Tibial nerve (tissue), 4 donors: ENCODE measurements around the gene PGM5. TPM values are rescaled to one million over a fixed set of nuclear protein-coding genes. Genes with fewer than 3 reads are reported as not detected.

ENCODE experiments used
- DNase-seq, 2 donors: peaks; one replicate each; pipeline ENCODE4 v3.0.0-alpha.2; 2019; ENCODE audit warnings: low spot score in 2 of 2
- H3K27ac ChIP-seq, 4 donors: fragments of 200-600 bp; sonication (generic) in 3 of 4; one replicate each; pipeline ENCODE4 v1.5.1; 2017 to 2019; ENCODE audit warnings: mild to moderate bottlenecking in 1 of 4
- H3K27me3 ChIP-seq, 2 donors: fragments of 200-600 bp; sonication (generic) in 1 of 2; one replicate each; pipeline versions ENCODE4 v1.5.1 to v1.6.0; 2017 to 2019
- H3K36me3 ChIP-seq, 3 donors: fragments of 200-600 bp; sonication (generic); one replicate each; pipeline ENCODE4 v1.5.1; 2018 to 2019
- H3K4me1 ChIP-seq, 4 donors: fragments of 200-600 bp; sonication (generic) in 3 of 4; one replicate each; pipeline ENCODE4 v1.5.1; 2017 to 2019
- H3K4me3 ChIP-seq, 4 donors: fragments of 200-600 bp; sonication (generic) in 3 of 4; one replicate each; pipeline ENCODE4 v1.5.1; 2017 to 2019; ENCODE audit warnings: mild to moderate bottlenecking in 1 of 4, moderate library complexity in 1 of 4
- H3K9me3 ChIP-seq, 4 donors: fragments of 200-600 bp; sonication (generic) in 3 of 4; one replicate each; pipeline ENCODE4 v1.5.1; 2017 to 2019
- EP300 ChIP-seq, 2 donors: sonication (generic); formaldehyde crosslinking; IDR thresholded peaks; one replicate each; pipeline ENCODE4 v1.6.1; 2017; ENCODE audit warnings: antibody characterized with exemption in 2 of 2, mild to moderate bottlenecking in 1 of 2
- POLR2A ChIP-seq, 2 donors: fragments of 450-650 bp; IDR thresholded peaks; one replicate each; pipeline ENCODE4 v1.6.1; 2017; ENCODE audit warnings: antibody characterized with exemption in 2 of 2, mild to moderate bottlenecking in 2 of 2, moderate library complexity in 2 of 2
- WGBS, 2 donors: methylation state at CpG; one replicate each; pipeline ENCODE4 v1.1.5; 2018; 5-methylcytosine and 5-hydroxymethylcytosine counted together
- total RNA-seq, 4 donors: library from RNA; depleted of rRNA; stranded (reverse); fragments of >200 nt; gene quantifications; one replicate each; pipeline ENCODE4 v1.1.0, GENCODE V29; 2016
- TF ChIP-seq, protein P1 (sequence below), 5 experiments: fragments of 200-600 bp in 3 of 5; fragments of 450-650 bp in 2 of 5; sonication (generic) in 3 of 5; IDR thresholded peaks; one replicate each; pipeline ENCODE4 v1.5.1; 2016 to 2019; ENCODE audit warnings: antibody characterized with exemption in 5 of 5, mild to moderate bottlenecking in 3 of 5, moderate library complexity in 2 of 5

The PGM5 gene
- total RNA-seq, 4 donors from 2014 or later = 20.1 to 43.1 (median 27.0) TPM

DNA sequence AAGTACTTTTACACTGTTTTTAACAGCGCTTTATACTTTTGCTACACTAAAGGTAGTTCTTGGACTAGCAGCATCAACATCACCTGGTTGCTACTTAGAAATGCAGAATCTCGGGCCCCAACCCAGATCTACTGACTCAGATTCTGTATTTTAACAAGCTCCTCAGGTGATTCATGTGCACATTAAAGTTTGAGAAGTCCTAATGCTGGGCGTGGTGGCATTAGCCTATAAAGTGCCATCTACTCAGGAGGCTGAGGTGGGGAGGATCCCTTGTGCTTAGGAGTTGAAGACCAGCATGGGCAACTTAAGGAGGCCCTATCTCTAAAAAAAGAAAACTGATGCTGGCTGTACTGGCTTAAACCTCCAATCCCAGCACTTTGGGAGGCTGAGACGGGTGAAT is 157.6 kb downstream of the PGM5 start:
- H3K36me3 ChIP-seq = peaks cover 0 to 5% (median 0%) of the 10 kb centered on the region in 3 donors
- no peak for DNase-seq
- H3K4me3 ChIP-seq = no peak overlapping the region
- no peak overlapping the region for H3K27ac ChIP-seq
- WGBS, 2 donors = 96 to 97% methylated on average over 4 of the region's 4 CpGs
- TF ChIP-seq POLR2A (IDR thresholded peaks at IDR 0.05) (no peak), EP300 (IDR thresholded peaks at IDR 0.05) (no peak)
- TF ChIP-seq, protein P1, sequence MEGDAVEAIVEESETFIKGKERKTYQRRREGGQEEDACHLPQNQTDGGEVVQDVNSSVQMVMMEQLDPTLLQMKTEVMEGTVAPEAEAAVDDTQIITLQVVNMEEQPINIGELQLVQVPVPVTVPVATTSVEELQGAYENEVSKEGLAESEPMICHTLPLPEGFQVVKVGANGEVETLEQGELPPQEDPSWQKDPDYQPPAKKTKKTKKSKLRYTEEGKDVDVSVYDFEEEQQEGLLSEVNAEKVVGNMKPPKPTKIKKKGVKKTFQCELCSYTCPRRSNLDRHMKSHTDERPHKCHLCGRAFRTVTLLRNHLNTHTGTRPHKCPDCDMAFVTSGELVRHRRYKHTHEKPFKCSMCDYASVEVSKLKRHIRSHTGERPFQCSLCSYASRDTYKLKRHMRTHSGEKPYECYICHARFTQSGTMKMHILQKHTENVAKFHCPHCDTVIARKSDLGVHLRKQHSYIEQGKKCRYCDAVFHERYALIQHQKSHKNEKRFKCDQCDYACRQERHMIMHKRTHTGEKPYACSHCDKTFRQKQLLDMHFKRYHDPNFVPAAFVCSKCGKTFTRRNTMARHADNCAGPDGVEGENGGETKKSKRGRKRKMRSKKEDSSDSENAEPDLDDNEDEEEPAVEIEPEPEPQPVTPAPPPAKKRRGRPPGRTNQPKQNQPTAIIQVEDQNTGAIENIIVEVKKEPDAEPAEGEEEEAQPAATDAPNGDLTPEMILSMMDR (IDR thresholded peaks at IDR 0.05) = no peak
- no peaks in the 10 kb centered on the region for H3K4me1 ChIP-seq
- H3K9me3 ChIP-seq = peaks cover 0 to 5% (median 0%) of the 10 kb centered on the region in 4 donors
- H3K27me3 ChIP-seq = no peaks in the 10 kb centered on the region

DNA sequence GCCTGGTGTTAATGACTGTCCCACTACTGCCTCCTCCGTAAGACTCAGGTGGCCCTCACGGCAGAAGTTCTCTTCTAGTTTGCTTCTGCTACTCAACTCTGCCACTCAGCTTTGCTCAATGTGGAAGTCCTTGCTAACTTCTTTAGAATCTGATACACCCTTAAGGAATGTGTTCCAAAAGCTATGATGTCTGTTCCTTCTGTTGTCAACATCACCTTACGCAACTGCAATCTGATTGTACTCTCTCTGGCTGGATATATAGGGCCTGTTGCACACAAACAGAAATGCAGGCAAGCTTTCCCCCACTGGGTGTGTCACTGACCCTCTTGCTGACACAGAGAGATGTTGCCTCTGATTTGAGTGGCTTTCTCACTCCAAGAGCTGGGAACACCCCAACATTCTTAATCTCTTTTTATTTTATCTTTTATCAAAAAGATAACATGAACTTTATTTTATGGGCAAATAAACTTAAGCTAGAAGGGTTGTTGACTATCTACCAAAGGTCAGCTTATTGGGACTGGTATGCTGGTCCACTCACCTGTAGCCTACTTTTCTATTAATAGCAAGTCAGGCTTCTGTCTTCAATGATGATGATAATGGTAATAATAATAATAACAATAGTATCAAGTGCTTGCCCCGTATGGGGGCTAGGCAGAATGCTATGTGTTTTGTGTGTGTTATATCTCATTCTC is 159.1 kb downstream of the PGM5 start:
- H3K4me3 ChIP-seq = no peak overlapping the region
- peaks cover 0 to 5% (median 0%) of the 10 kb centered on the region in 3 donors for H3K36me3 ChIP-seq
- no peaks in the 10 kb centered on the region for H3K4me1 ChIP-seq
- TF ChIP-seq POLR2A (IDR thresholded peaks at IDR 0.05) (no peak), EP300 (IDR thresholded peaks at IDR 0.05) (peak in 1 of 2 donors; percentile 48)
- peaks cover 0 to 5% (median 0%) of the 10 kb centered on the region in 4 donors for H3K9me3 ChIP-seq
- no peak for DNase-seq
- H3K27ac ChIP-seq = no peak overlapping the region
- no peaks in the 10 kb centered on the region for H3K27me3 ChIP-seq
- WGBS, 2 donors = 87 to 90% methylated on average over 4 of the region's 4 CpGs

DNA sequence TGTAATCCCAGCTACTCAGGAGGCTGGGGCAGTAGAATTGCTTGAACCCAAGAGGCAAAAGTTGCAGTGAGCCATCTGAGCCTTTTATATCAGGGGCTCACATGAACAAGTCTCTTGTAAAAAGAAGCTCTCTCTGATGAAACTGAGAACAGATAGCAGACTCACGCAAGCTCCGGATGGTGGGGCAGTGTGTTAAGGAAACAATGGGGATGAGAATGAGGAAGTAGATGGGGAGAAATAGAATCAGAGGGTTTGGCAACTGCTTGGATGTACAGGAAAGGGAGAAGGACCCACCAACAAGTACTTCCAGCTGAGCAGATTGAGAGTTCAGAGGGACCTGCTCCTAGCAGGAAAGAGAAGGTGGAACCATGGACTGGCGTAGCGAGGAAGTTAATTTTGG is 165.7 kb downstream of the PGM5 start:
- DNase-seq = peak in 1 of 2 donors; percentile 15
- 48 to 60% methylated on average over 4 of the region's 4 CpGs for WGBS, 2 donors
- TF ChIP-seq POLR2A (IDR thresholded peaks at IDR 0.05) (no peak), EP300 (IDR thresholded peaks at IDR 0.05) (no peak)
- TF ChIP-seq, protein P1 (IDR thresholded peaks at IDR 0.05) = no peak
- peaks cover 0 to 5% (median 0%) of the 10 kb centered on the region in 3 donors for H3K36me3 ChIP-seq
- H3K4me1 ChIP-seq = no peaks in the 10 kb centered on the region
- H3K27me3 ChIP-seq = no peaks in the 10 kb centered on the region
- no peak overlapping the region for H3K4me3 ChIP-seq
- no peak overlapping the region for H3K27ac ChIP-seq
- H3K9me3 ChIP-seq = peaks cover 0 to 5% (median 0%) of the 10 kb centered on the region in 4 donors

DNA sequence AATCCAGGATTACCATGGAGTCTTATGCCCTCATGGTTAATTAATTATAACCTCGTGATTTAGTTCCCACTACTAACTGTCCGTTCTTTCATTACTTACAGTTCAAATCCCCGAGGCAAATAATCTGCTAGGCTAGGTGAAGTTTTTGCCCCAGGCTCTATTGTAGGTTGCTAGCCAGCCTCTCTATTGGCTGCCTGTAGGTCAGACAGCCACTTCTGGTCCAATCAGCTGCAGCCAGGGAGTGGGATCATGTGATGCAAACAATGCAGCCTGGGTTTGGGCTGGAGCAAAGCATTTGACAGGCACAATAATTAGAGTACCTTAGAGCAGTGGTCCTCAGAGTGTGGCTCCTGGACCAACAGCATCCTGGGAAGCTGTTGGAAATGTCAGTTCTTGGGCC is 166.5 kb downstream of the PGM5 start:
- TF ChIP-seq EP300 (IDR thresholded peaks at IDR 0.05) (no peak), POLR2A (IDR thresholded peaks at IDR 0.05) (no peak)
- TF ChIP-seq, protein P1 (IDR thresholded peaks at IDR 0.05) = no peak
- Histone ChIP-seq H3K36me3 (peaks cover 0 to 3% (median 0%) of the 10 kb centered on the region in 3 donors), H3K27me3 (no peaks in the 10 kb centered on the region), H3K4me1 (no peaks in the 10 kb centered on the region), H3K4me3 (no peak overlapping the region), H3K27ac (no peak overlapping the region), H3K9me3 (peaks cover 0 to 3% (median 0%) of the 10 kb centered on the region in 4 donors)
- WGBS, 2 donors = 84 to 89% methylated on average over 3 of the region's 3 CpGs
- no peak for DNase-seq

DNA sequence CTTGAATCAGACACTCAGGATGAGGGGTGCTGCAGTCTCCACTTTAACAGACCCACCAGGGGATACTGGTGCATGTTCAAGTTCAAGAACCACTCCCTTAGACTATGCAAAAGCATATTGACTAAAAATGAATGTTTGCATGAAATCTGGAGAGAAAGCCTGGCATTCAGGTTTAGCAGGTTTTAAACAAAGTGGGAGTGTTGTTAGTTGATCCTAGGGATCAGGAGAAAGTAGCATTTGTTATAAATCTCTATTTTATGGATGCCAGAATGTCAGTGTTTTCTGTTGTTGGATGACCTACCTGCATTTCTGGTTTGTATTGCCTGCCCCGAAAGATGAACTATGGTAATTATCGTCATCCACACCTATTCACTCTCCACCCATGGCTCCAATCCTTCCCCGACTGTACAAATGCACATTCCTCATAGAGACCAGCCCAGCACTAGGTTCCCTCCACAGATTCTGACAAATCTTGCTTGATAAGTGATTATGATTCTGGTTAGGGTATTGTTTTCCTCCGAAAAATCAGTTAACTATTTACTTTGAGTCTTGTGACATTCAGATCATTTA is 167.0 kb downstream of the PGM5 start:
- Histone ChIP-seq H3K36me3 (no peaks in the 10 kb centered on the region), H3K4me3 (no peak overlapping the region), H3K27ac (no peak overlapping the region), H3K4me1 (no peaks in the 10 kb centered on the region), H3K27me3 (no peaks in the 10 kb centered on the region), H3K9me3 (no peaks in the 10 kb centered on the region)
- no peak for TF ChIP-seq POLR2A (IDR thresholded peaks at IDR 0.05)
- no peak for TF ChIP-seq EP300 (IDR thresholded peaks at IDR 0.05)
- TF ChIP-seq, protein P1 (IDR thresholded peaks at IDR 0.05) = no peak
- WGBS, 2 donors = 85 to 91% methylated on average over 4 of the region's 4 CpGs
- DNase-seq = no peak
